Sciatic nerve (tissue), 2 donors: Measurements from ENCODE around the gene MYMX. TPM values are rescaled to one million over a fixed set of nuclear protein-coding genes. Genes with fewer than 3 reads are reported as not detected.

Source experiments
- ATAC-seq: fragments of 200-7000 bp; cut with Tn5 transposase; one replicate; pipeline ENCODE4 v1.9.1; 2020; ENCODE audit warnings: mild to moderate bottlenecking, moderate library complexity
- DNase-seq: peaks from one replicate; pipeline ENCODE4 v3.0.0-alpha.2; 2020; ENCODE audit warnings: low spot score
- intact Hi-C: fragments of 100-400 bp; cut with DNase I; formaldehyde crosslinking; loops from one replicate; pipeline ENCODE4 v1.14.2; 2022
- total RNA-seq: library from RNA; stranded (reverse); fragmentation: NEBNext Ultra II Directional; extraction: Animal tissue kit (Norgen Biotek cat#: 25700); gene quantifications from one replicate; pipeline ENCODE4 v1.2.1, GENCODE V29; 2021
- donor health status: DM: no; HTN: no; CAD: no.
- donor health status: DM: no; HTN: no; CAD: no.

Gene MYMX
- total RNA-seq, 1 donor from 2014 or later = 2.1 TPM

DNA sequence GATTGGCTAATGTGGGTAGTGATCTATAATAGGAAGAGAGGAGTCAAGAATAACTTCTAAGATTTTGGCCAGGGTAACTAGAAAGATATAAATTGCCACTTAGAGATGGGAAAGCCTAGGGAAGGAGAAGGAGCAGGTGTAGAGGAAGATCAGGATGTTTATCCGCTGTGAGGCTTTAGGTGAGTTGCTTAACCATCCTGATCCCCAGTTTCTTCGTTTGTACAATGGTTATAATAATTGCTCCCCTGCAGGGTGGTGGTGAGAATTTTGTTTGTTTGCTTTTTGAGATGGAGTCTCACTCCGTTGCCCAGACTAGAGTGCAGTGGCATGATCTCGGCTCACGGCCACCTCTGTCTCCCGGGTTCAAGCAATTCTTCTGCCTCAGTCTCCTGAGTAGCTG, 2.4 kb upstream of the MYMX start:
- ATAC-seq (no peak), DNase-seq (no peak)
- intact Hi-C loops = no loop called here

DNA sequence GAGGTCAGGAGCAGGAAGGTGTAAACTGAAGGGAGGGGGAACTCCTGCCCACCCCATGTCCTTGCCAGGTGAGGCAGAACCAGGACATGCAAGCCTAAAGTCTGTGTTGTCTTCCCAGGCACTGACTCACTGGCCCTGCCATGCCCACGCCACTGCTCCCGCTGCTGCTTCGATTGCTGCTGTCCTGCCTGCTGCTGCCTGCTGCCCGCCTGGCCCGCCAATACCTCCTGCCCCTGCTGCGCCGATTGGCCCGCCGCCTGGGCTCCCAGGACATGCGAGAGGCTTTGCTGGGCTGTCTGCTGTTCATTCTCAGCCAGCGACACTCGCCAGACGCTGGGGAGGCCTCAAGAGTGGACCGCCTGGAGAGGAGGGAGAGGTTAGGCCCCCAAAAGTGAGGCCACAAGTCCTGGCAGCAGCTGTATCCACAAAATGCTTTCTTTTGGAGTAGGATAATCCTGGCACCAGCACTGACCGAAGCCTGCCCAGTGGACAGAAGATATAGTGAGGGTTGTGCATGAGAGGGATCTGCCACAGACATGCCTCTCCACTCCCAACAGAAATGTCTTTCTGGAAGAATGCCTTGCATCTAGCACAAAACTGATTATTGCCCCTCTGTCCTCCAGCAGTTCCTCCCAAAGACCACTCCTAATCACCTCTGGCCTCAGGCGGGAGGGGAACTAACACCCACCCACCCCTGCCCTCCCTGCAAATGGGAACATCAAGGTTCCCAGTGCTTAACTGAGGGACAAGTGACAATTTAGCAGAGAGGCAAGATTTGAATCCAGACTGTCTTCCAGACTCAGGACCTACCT, 812 bp downstream of the MYMX start:
- ATAC-seq = no peak
- intact Hi-C loops = no loop called here

DNA sequence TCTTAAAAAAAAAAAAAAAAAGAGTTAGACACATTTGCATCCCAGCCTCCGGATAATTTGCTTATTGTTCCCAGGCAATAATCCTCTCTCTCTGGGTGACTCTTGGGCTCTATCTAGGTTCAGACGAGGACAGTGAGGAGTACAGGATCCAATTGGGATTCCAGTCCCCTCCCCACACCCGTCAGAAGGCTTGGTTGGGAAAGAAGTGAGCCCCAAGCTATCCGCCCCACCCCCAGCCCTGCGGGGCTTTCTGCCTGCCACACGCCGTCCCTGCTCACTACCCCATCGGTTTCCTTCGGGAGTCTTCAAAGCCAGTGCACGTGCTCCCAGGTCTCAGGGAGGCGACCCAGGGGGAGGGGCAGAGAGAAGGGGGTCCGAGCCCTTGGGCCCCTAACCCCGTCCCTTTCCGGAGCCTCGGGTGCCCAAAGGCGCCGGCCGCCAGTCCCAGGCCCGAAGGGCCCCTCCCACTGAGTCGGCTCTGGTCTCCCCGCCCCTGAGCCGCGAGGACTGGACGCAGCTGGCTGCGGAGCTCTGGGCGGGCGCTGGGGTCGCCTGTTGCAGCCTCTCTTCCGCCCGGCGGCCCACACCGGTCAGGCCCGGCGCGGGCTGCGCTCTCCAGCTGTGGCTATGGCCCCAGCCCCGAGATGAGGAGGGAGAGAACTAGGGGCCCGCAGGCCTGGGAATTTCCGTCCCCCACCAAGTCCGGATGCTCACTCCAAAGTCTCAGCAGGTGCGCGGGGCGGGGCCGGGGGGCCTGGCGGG, 2.5 kb downstream of the MYMX start:
- peak; percentile 86 for ATAC-seq
- DNase-seq = peak; percentile 90
- intact Hi-C loops = no loop called here

More for the DNA sequence above, 812 bp downstream of the MYMX start:
- DNase-seq = no peak

DNA sequence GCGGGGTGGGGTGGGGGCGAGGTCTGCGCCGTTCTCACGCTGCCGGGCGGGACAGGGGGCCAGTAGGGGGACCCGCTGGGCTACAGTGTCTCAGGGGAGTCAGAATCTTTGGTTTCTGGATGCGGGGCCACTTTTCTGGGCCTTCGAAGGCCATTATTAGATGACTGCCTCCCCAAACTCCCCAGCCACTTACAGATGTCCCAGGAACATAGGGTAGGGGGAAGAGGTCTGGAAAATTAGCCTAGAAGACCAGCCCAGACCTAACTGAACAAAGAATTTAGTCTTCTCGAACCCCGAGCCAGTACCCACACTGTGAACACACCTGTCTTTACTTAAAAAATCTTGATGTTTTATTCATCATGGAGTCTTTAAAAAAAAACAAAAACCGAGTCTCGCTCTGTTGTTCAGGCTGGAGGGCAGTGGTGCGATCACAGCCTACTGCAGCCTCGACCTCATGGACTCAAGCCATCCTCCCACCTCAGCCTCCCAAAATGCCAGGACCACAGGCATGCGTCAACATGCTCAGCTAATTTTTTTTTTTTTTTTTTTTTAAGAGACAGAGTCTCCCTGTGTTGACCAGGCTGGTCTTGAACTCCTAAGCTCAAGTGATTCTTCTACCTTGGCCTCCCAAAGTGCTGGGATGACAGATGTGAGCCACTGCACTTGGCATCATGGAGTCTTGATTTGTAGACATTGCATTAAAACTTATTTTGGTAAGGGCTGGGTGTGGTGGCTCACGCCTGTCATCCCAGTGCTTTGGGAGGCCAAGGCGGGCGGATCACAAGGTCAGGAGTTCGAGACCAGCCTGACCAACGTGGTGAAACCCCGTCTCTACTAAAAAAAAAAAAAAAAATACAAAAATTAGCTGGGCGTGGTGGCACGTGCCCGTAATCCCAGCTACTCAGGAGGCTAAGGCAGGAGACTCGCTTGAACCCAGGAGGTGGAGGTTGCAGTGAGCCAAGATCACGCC, 3.4 kb downstream of the MYMX start:
- intact Hi-C loops = loop anchor here (1.0 kb wide), 1 partner anchor 44 kb away; no protein-coding TSS in a partner anchor
- ATAC-seq = no peak
- no peak for DNase-seq

DNA sequence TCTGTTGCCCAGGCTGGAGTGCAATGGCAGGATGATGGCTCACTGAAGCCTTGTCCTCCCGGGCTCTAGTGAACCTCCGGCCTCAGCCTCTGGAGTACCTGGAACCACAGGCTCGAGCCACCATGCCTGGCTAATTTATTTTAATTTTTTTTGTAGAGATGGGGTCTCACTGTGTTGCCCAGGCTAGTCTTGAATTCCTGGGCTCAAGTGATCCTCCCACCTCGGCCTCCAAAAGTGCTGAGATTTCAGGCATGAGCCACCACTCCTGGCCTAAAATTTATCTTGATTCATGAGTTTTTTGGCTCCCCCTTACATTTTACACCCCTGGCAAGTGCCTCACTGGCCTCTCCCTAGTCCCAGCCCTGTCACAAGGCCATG, 4.2 kb downstream of the MYMX start:
- intact Hi-C loops = loop anchor here (1.0 kb wide), 1 partner anchor 45 kb away; no protein-coding TSS in a partner anchor
- no peak for DNase-seq
- no peak for ATAC-seq

DNA sequence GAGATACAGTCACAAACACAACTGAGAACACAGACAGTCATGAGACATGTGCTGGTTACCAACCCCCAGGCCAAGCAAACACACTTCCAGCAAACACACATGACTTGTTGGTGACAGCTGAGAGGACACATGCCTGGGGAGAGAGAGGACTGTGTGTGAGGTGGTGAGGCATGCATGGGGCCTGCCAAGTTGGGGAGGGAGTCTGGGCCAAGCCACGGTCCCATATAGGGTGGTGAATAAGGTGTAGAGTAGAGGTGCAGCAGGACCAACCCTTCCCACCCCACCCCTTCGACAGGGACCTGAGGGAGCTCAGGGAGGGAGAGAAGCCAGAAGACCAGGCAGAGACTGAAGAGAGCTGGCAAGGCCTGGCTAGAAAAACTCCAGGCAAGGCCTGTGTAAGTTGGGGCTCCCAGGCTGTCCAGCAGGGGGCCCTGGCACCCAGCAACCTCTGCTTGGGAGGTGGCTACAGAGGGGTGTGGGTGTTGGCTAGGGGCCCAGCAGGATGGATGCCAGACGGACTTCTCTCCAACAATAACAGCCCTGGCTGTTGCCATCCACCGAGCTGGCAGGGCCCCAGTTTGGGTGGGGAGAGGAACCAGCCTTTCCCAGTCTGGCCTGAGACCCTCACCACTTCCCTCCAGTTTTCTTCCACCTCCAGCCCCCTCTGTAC, 4.7 kb downstream of the MYMX start:
- intact Hi-C loops = no loop called here
- peak; percentile 66 for ATAC-seq
- DNase-seq = peak; percentile 94

DNA sequence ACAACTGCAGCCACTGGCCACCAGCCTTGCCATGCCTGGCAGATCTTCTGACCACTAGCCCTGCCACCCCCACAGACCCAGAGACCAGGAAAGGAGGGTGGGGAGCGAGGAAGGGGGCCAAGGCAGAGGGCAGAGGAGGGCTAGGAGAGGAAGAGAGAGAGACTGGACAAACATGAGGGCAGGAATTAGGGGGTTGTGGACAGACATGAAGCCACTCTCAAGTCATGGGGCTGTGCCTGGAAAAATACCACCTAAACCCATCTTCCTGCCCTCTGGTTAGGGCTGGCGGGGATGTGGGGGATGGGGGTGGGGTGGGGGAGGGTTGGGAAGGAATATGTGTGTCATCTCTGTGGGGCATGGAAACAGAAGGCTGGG, 5.2 kb downstream of the MYMX start:
- ATAC-seq = no peak
- DNase-seq = no peak
- intact Hi-C loops = no loop called here

DNA sequence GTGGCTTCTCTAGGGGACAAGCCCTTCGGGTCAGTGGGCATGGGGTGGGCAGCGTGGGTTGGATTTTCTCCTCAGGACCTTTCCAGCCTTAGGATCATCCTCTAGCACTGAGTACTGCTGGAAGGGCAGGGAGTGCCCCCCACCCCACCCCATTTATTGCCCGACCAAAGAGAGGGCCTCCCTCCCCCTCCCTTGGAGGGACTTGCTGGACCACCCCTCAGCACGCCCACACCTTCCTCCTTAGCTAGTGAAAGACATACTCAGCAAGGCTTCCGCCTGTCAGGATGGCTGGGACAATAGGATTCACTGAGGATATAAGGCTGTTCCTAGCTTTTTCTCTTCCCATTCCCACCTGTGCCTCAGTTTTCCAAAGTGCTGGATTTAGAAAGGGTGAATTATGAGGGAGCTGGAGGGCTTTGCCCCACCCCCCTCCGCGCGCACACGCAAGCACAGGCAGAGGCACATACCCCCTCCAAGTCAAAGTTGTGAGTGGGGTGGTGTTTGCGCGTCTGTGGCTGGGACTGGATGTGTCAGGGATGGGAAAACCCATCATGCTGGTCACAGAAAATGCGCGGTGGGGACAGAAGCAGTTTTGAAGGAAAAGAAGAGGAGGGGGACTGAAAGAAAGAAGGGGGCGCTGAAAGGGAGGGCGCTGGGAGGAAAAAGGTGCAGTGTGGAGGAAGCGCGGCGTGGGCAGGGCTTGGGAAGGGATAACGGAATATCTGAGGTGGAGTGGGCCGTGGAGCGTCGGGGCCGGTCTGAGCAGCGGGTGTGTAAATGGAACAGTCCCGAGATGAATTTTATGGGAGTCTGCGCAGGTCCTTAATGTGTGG, 6.0 kb downstream of the MYMX start:
- peak; percentile 1 for ATAC-seq
- intact Hi-C loops = no loop called here
- DNase-seq = no peak

DNA sequence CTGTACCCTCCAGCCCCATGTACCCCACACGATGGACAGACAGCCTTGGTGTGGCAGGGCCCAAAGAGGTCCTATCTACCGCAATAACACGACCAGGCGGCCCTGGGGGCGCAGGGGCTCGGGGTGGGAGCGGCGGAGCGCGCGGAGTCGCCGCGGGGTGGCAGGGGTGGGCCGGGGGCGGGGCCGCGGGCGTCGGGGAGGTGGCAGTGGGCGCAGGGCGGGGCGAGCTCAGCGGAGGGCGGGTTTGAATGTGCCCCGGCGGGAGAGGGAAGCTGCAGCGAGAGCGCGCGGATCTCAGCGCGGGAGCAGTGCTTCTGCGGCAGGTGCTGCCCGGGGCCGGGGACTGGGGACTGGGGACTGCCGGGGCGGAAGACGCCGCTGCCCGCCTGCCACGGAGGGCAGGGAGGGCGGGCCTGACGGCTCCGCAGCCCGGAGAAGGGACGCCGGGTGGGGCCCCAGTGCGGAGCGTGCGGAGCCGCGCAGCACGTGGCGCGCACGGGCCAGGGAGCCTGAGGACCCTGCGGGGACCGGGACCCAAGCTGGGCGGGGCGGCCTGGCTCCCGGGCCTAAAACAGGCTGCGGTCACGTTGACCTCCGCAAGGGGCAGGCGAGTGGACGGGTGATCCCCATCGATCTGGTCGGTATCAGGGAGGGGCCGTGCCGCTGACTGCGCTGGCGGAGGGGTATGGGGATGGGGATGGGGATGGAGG, 6.7 kb downstream of the MYMX start, which contains the start of gene SLC29A1:
SLC29A1 (plus strand) TSS at position 277 of the 710 bp plus-strand sequence. CDS start 3,719 bp downstream, outside the sequence.
- ATAC-seq (peak; percentile 9), DNase-seq (peak; percentile 89)
- intact Hi-C loops = no loop called here

DNA sequence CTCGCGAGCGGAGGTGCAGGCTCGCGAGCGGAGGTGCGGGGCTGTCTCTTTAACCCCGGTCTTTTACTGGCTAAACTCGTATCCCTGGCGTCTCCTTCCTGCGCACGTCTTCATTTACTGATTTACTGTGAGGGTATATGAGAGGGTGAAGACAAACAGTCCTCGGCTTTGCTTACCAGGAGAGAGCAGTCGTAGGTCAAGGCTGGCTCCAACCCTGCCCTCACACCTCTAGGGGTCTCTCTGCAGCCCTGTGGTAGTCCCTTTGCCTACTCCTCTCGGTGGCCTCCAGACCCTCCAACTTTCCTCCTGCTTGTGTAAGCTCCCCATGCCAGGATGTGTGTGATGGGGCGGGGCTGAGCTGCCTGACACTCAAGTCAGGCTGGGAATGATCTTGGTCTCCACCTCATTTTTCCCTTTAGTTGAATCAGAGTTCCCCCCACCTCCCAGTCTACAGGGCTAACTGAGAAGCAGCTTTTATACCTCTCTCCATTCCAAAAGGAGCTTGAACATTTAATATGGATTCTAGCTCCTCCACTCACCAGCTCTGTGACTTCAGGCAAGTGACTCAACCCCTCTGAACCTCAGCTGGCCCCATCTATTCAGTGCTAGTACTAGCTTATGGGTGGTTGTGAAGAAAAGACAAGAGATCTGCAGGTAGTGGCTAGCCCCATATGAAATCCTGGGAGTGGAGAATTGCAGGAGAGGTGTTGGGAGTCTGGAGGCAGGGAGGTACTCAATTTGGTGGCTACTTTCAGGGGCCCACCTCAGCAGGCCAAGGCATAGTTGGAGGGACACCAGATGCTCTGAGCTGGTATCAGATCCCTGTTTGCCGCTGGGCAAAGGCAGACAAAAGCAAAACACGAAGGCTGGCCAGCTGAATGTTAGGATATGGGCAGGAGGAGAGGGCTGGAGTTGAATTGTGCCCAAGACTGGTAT, 7.6 kb downstream of the MYMX start:
- no peak for ATAC-seq
- no peak for DNase-seq
- intact Hi-C loops = no loop called here

DNA sequence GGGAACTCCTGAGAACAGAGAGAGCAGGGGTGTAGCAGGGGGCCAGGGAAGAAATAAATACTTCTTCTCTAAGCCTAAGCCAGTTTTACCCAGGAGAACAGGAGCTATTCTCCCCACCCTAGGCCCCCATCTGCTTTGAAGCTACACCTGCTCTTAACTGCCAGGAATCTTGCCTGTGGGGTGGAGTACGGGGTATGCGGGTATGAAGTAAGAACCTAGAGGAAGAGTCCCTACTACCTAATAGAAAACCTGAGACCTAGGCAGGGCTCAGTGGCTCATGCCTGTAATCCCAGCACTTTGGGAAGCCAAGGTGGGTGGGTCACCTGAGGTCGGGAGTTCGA, 8.2 kb downstream of the MYMX start:
- intact Hi-C loops = no loop called here
- DNase-seq (no peak), ATAC-seq (no peak)

DNA sequence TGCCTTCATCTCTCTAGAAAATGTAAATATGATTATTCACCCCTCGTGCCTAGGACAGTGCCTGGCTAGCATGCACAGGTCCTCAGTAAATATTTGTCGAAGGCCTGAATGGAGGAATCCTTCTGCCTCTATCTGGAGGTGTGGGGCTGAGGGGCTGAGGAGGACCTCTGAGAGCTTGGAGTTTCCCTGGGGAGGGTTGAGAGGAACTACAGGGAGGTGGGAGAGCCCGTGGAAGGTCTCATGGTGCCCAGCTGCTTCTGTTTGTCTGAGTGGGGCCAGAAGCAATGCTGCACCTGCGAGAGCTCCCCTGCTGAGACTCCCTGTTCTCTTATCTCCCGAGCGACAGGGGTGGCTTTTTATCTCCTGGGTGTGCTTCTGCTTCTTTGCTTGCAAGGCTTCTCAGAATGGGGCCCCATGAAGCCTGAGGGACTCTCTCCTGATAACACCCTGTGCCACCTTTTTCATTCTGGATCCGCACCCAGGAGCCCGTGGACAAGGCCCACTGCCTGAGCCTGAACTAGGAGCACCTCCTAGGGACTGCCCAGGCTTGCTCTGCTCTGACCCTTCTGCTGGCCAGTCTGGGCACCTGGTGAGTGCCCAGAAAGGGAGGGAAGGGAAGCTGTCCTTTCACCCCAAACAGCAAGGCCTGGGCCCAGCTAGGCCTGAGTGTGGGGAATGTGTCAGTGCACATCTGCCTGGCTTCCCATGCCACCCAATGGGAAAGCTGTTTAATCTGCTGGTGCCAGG, 9.0 kb downstream of the MYMX start:
- no peak for ATAC-seq
- intact Hi-C loops = no loop called here
- DNase-seq = no peak

DNA sequence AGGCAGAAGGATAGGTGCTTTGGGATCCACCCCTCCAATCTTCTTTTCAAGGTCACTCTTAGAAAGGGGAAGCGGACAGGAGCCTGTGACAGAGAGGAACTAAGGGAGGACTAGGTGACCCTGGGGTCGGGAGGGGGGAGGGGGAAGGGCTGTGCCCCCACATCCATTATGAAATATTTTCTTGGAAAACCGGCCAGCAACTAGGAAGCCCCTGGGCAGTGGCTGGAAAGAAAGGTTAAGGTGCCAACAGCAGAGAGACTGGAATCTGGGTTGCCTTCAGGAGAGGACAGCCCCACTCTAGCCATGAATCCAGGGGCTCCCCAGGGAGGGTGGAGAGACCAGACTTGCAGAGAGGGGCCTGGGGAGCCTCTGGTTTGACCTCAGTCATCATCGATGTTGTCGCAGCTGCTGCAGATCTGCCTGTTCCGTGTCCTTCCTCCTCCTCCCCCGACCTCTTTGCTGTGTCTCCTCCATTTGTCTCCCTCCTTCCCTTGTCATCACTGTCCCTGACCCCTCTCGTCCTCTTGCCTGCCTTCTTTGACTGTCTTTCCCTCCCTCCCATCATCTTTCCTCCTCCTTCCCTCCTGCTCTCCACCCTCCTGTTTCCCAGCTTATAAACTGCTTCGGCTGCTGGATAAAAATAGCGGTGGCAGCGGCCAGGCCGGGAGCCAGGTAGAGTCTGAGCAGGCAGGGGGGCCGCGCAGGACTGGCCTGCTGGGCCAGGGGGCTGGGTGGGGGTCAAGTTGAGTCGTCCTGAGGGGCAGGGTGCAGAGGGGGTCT, 9.8 kb downstream of the MYMX start:
- ATAC-seq = peak; percentile 23
- intact Hi-C loops = no loop called here
- DNase-seq = peak; percentile 64

DNA sequence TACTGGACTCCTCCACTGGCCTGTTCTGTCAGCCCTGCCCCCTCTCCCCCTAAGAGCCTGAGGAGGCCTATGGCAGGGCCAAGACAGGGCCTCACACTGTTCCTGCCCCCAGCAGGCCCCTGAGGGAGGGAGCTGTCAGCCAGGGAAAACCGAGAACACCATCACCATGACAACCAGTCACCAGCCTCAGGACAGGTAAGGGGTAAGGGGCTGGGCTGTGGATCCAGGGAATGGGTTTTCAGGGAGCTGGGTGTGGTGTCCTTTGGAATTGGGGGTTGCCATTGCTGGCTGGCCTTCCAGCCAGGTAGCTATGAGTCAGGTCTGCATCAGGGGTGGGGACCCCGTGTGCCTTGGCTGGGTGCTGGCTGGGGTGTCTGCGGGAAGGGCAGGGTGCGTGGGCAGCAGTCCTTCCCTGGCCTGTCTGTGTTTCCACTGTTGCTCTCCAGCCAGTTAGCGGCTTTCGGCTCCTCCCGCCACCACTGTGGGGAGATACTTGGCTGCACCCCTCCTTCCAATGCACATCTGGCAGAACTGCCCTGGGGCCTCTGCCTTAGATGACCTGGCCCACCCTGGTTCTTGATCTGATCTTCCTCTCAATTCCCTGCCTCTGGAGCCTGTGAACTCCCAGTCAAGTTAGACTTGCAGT, 10.5 kb downstream of the MYMX start:
- intact Hi-C loops = no loop called here
- DNase-seq = peak; percentile 61
- ATAC-seq = peak; percentile 8
